HFFc6 (cell line): ENCODE measurements around the gene ST6GALNAC2. TPM values are rescaled to one million over a fixed set of nuclear protein-coding genes. Genes with fewer than 3 reads are reported as not detected.

Experiments used
- DNase-seq: peaks from one replicate; pipeline ENCODE4 v3.0.0-alpha.2; 2018
- H3K27ac Mint-ChIP-seq: 2 replicates; pipeline ENCODE4 v1.8.0; 2020; ENCODE audit warnings: mild to moderate bottlenecking, mixed read lengths
- H3K27me3 Mint-ChIP-seq: 2 replicates; pipeline ENCODE4 v1.8.0; 2021; ENCODE audit warnings: mild to moderate bottlenecking, moderate library complexity, mixed read lengths; ENCODE audit not compliant: insufficient read depth
- H3K36me3 Mint-ChIP-seq: 2 replicates; pipeline ENCODE4 v1.8.0; 2021; ENCODE audit warnings: low read depth, mixed read lengths
- H3K4me1 Mint-ChIP-seq: 2 replicates; pipeline ENCODE4 v1.8.0; 2020; ENCODE audit warnings: low read depth, mixed read lengths
- H3K4me3 Mint-ChIP-seq: 2 replicates; pipeline ENCODE4 v1.8.0; 2020; ENCODE audit warnings: mild to moderate bottlenecking, moderate library complexity, mixed read lengths
- H3K9me3 Mint-ChIP-seq: 2 replicates; pipeline ENCODE4 v1.8.0; 2020; ENCODE audit warnings: mild to moderate bottlenecking, mixed read lengths
- total RNA-seq, 6 experiments: library from RNA; stranded (reverse); fragmentation: NEBNext Ultra II Directional; extraction: Animal tissue kit (Norgen Biotek cat#: 25700); gene quantifications; 2 replicates in 1 of 6; 3 replicates in 5 of 6; pipeline ENCODE4 v1.2.3, GENCODE V29; 2021
- TF ChIP-seq, protein P1 (sequence below): fragments of 200-600 bp; sonication (generic); IDR thresholded peaks from 2 replicates; pipeline ENCODE4 v1.5.0; 2021; ENCODE audit warnings: antibody characterized with exemption, mild to moderate bottlenecking

ST6GALNAC2 gene
- total RNA-seq, 6 experiments from 2014 or later, result 0.20 to 0.71 (median 0.34) TPM; not detected in 1

DNA sequence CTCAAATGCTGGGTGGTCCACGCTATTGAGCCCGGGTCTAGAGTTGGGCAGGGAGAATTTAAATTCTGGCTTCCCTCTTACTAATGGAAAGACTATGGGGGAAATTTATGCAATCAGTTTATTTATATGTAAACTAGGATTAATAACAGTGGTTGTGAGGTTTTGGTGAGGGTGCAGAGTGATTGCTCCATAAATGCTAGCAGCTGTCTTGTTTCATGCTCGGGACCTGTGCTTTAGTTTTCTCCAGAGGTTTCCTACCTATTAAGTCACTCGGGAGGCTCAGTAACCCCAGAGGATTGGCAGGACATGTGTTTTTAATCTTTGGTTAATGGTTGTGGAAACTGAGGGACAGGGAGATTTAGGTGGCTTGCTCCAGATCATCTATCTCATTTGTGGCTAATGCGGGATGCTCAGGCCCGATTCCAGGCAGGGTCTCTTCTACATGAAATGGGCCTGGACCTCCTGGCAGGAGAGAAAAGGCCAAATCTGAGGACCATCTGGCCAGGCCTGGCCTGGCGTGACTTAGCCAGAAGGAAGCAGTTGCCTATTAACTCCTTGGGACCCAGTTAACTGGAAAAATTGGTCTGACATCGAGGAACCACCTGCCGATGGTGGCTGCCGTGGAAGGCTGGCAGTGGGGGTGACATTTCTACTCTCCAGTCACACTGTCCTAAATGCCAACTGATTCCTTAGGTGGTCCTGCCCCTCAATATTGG is 43.8 kb downstream of the ST6GALNAC2 start:
- TF ChIP-seq, protein P1, sequence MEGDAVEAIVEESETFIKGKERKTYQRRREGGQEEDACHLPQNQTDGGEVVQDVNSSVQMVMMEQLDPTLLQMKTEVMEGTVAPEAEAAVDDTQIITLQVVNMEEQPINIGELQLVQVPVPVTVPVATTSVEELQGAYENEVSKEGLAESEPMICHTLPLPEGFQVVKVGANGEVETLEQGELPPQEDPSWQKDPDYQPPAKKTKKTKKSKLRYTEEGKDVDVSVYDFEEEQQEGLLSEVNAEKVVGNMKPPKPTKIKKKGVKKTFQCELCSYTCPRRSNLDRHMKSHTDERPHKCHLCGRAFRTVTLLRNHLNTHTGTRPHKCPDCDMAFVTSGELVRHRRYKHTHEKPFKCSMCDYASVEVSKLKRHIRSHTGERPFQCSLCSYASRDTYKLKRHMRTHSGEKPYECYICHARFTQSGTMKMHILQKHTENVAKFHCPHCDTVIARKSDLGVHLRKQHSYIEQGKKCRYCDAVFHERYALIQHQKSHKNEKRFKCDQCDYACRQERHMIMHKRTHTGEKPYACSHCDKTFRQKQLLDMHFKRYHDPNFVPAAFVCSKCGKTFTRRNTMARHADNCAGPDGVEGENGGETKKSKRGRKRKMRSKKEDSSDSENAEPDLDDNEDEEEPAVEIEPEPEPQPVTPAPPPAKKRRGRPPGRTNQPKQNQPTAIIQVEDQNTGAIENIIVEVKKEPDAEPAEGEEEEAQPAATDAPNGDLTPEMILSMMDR, result no peak
- no peak overlapping the region for H3K4me3 Mint-ChIP-seq
- H3K9me3 Mint-ChIP-seq, result no peaks in the 10 kb centered on the region
- H3K4me1 Mint-ChIP-seq, result peaks cover 18% of the 10 kb centered on the region
- no peaks in the 10 kb centered on the region for H3K36me3 Mint-ChIP-seq
- no peak overlapping the region for H3K27ac Mint-ChIP-seq
- DNase-seq, result no peak
- H3K27me3 Mint-ChIP-seq, result peaks cover 20% of the 10 kb centered on the region

DNA sequence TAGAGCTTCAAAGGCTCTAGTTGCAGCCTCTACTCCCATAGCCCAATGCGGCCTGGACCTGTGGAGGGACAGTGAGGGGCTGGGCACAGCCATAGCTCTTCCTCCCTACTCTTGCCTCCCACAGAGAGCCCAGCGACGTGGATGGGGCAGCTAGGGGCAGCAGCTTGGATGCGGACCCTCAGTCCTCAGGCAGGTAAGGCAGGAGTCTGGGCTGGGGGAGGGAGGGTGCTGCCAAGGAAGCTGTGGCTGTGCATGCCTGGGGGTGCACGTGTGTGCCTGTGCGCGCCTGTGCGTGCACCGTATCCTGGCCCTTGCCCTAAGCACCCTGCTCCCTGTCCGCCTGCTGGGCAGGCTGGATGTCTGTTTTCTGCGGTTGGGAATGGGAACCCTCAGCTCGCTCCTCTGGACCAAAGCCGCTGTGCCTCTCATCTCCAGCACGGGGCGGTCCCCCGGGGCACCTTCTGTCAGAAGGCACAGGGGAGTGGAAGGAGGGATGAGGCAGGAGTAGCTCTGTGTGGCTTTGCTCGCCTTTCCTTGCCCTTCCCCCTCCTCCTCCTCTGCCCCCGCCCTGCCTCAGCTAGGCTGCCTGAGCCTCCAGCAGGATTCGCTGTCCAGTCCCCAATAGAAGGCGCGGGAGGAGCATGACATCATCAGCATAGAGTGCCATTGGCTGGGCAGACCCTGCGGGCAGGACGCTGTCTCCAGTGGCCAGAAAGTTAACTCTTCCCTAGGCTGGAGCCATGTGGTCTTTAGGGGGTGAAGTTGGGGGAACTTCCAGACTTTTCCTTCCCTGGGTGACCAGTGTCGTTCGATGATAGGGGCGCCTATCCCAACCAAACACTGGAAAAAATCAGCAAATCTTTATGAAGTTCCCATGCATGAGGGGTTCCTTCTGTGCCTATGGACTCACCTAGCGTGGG is 45.0 kb downstream of the ST6GALNAC2 start:
- Mint-ChIP-seq H3K4me3 (peak overlapping the region; percentile 85), H3K9me3 (no peaks in the 10 kb centered on the region), H3K36me3 (no peaks in the 10 kb centered on the region), H3K4me1 (peaks cover 18% of the 10 kb centered on the region), H3K27ac (peak overlapping the region; percentile 67), H3K27me3 (peaks cover 28% of the 10 kb centered on the region)
- TF ChIP-seq, protein P1, result peak; percentile 53
- peak; percentile 94 for DNase-seq

DNA sequence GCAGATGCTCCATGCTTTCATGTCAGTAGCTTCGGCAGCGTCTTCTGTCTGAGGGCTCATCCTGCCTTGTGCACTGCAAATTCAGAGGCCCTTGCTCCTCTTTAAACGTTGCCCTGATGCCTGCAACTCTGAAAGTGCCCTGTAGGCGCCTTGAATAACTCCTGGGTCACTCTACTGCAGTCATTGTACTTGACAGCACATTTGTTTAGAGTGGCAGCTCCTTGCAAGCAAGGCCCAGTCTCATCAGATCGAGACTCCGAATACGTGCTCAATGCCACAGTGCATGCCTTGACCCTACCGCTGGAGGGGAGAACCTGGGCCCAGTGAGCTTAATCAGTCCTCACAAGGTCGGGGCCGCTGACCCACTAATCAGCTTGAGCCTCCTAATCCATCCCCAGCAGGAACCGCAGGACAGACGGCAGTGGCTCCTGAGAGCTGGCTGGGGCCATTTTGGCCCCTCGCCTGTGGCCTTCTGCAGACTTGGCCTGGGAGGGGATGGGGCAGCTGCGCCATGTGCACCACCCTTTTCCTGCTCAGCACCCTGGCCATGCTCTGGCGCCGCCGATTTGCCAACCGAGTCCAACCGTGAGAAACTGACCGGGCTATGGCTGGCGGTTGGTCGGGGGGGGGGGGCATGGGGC is 45.9 kb downstream of the ST6GALNAC2 start, which contains the start of gene PRCD:
PRCD (plus strand) TSS at position 414 of the 641 bp plus-strand sequence; CDS start at position 512, 98 bp downstream.
- no peak for DNase-seq
- TF ChIP-seq, protein P1, result peak; percentile 40; the same call in 1 of the 2 replicates
- Mint-ChIP-seq H3K9me3 (no peaks in the 10 kb centered on the region), H3K27me3 (peaks cover 28% of the 10 kb centered on the region), H3K27ac (peak within 1 kb of the TSS; percentile 67), H3K36me3 (no peaks in the 10 kb centered on the region), H3K4me3 (peak within 1 kb of the TSS; percentile 85), H3K4me1 (peaks cover 17% of the 10 kb centered on the region)

DNA sequence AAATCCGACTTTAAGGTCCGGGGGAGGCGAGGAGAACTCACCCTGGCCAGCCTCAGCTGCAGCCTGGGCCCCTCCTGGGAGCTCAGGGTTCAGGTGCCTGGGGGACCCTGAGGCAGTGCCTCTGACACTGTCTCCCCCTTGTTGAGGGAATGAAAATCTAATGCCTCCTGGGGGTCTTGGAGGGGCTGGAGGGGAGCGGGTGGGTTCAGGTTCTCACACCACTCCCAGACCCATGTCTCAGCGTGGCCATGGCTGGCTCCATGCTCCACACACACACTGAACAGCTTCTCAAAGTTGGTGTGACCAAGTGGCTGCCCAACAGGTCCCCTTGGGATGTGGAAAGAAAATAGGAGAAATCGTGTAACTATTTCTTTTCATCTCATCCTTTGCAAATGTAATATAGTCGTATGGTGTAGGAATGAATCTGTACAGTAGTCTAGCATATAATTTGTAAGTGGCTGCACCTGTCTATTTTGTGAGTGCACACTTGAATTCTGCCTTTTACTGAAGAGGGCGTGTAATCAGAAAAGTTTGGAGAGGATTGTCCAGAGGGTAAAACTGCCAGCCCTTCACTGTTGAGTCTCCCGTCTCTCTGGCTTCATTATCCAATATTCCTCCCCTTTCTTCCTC is 46.6 kb downstream of the ST6GALNAC2 start:
- Mint-ChIP-seq H3K27ac (no peak overlapping the region), H3K4me3 (no peak overlapping the region), H3K9me3 (no peaks in the 10 kb centered on the region), H3K27me3 (peaks cover 29% of the 10 kb centered on the region), H3K36me3 (no peaks in the 10 kb centered on the region), H3K4me1 (peaks cover 13% of the 10 kb centered on the region)
- TF ChIP-seq, protein P1, result no peak
- no peak for DNase-seq
